GM12878 (cell line): Measurements from ENCODE around the gene RNF220.

Experiments
- ASH2L ChIP-seq: fragments of 300-600, 200-600 bp; sonication (generic); IDR thresholded peaks from 2 replicates; pipeline ENCODE4 v1.6.1; 2017; ENCODE audit warnings: low read depth, mild to moderate bottlenecking, borderline replicate concordance
- BHLHE40 ChIP-seq, 2 experiments: fragments of 450-650 bp in 1 of 2; IDR thresholded peaks; 2 replicates each; pipeline ENCODE4 v1.6.1; 2011 to 2017; ENCODE audit warnings: low read depth in 2 of 2, borderline replicate concordance in 1 of 2, improper control_type of control experiment in 1 of 2, low read length in 1 of 2, mild to moderate bottlenecking in 1 of 2
- ESRRA ChIP-seq: IDR thresholded peaks from 2 replicates; pipeline ENCODE4 v1.6.1; 2012; ENCODE audit warnings: mild to moderate bottlenecking, low read length, improper control_type of control experiment
- EZH2 ChIP-seq: IDR thresholded peaks from 2 replicates; pipeline ENCODE4 v1.6.1; 2012; ENCODE audit warnings: low read depth, mild to moderate bottlenecking, control low read depth, inconsistent platforms, low read length, borderline replicate concordance; ENCODE audit not compliant: control insufficient read depth
- FOS ChIP-seq: IDR thresholded peaks from 3 replicates; pipeline ENCODE4 v1.6.1; 2011; ENCODE audit warnings: borderline replicate concordance; ENCODE audit not compliant: insufficient read length; ENCODE audit errors: extremely low read depth
- NR2C2 ChIP-seq: IDR thresholded peaks from 2 replicates; pipeline ENCODE4 v1.6.1; 2011; ENCODE audit warnings: borderline replicate concordance, low read depth; ENCODE audit not compliant: control insufficient read depth, insufficient read length
- POLR2A ChIP-seq: IDR thresholded peaks from 2 replicates; pipeline ENCODE4 v1.6.1; 2011; ENCODE audit warnings: low read depth, mild to moderate bottlenecking, low read length
- SP1 ChIP-seq: IDR thresholded peaks from one replicate; pipeline ENCODE4 v1.6.1; 2011; ENCODE audit warnings: low read depth, low read length
- SUZ12 ChIP-seq: fragments of 200-600 bp; sonication (generic); IDR thresholded peaks from one replicate; pipeline ENCODE4 v1.6.1; 2018; ENCODE audit warnings: antibody characterized with exemption, mild to moderate bottlenecking; ENCODE audit not compliant: unreplicated experiment
- TCF7 ChIP-seq: IDR thresholded peaks from 2 replicates; pipeline ENCODE4 v1.6.1; 2014; ENCODE audit warnings: antibody characterized with exemption, borderline replicate concordance
- YBX1 ChIP-seq: fragments of 450-650 bp; IDR thresholded peaks from 2 replicates; pipeline ENCODE4 v1.6.1; 2016; ENCODE audit warnings: antibody characterized with exemption
- TF ChIP-seq, protein P1 (sequence below): IDR thresholded peaks from 2 replicates; pipeline ENCODE4 v1.6.1; 2012; ENCODE audit warnings: mild to moderate bottlenecking, low read depth, low read length
- TF ChIP-seq, protein P2 (sequence below), 3 experiments: IDR thresholded peaks in 2 of 3; conservative IDR thresholded peaks in 1 of 3; 2 replicates each; pipeline ENCODE4 v1.5.1; 2011; ENCODE audit warnings: low read depth in 3 of 3, low read length in 3 of 3, mild to moderate bottlenecking in 3 of 3, control low read depth in 2 of 3, moderate library complexity in 2 of 3, inconsistent platforms in 1 of 3, mixed read lengths in 1 of 3; ENCODE audit not compliant: control insufficient read depth in 2 of 3, insufficient read depth in 1 of 3; ENCODE audit errors: extremely low read depth in 1 of 3
- TF ChIP-seq, protein P3 (sequence below): fragments of 450-650 bp; IDR thresholded peaks from 2 replicates; pipeline ENCODE4 v1.6.1; 2014; ENCODE audit warnings: mild to moderate bottlenecking

DNA sequence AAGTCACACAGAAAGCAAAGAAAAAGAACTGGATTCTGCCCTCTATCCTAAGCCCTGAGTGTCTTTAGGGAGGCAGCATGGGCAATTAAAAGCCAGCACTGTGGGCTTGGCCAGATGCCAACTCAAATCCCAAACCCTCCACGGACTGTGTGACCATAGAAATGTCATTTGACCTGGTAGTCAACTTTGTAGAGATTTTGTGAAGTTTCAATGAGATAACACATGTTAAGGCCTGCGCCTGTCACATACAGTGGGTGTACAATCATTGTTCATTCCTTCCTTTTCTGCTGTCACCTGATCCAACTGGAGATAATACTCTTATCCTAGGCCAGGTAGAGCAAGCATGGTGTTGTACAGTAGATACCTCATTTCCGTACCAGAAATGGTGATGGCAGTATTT is 215.0 kb downstream of the RNF220 start:
- TF ChIP-seq NR2C2 (no peak), EZH2 (no peak), ASH2L (no peak), FOS (no peak), SUZ12 (no peak), SP1 (no peak), BHLHE40 (IDR thresholded peaks at IDR 0.05; ENCODE audit: borderline replicate concordance in 1 of 2, low read depth in 2 of 2, low read length in 1 of 2) (no peak), POLR2A (no peak), TCF7 (no peak), YBX1 (no peak), ESRRA (no peak)
- TF ChIP-seq, protein P1, sequence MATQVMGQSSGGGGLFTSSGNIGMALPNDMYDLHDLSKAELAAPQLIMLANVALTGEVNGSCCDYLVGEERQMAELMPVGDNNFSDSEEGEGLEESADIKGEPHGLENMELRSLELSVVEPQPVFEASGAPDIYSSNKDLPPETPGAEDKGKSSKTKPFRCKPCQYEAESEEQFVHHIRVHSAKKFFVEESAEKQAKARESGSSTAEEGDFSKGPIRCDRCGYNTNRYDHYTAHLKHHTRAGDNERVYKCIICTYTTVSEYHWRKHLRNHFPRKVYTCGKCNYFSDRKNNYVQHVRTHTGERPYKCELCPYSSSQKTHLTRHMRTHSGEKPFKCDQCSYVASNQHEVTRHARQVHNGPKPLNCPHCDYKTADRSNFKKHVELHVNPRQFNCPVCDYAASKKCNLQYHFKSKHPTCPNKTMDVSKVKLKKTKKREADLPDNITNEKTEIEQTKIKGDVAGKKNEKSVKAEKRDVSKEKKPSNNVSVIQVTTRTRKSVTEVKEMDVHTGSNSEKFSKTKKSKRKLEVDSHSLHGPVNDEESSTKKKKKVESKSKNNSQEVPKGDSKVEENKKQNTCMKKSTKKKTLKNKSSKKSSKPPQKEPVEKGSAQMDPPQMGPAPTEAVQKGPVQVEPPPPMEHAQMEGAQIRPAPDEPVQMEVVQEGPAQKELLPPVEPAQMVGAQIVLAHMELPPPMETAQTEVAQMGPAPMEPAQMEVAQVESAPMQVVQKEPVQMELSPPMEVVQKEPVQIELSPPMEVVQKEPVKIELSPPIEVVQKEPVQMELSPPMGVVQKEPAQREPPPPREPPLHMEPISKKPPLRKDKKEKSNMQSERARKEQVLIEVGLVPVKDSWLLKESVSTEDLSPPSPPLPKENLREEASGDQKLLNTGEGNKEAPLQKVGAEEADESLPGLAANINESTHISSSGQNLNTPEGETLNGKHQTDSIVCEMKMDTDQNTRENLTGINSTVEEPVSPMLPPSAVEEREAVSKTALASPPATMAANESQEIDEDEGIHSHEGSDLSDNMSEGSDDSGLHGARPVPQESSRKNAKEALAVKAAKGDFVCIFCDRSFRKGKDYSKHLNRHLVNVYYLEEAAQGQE, result no peak
- TF ChIP-seq, protein P2, sequence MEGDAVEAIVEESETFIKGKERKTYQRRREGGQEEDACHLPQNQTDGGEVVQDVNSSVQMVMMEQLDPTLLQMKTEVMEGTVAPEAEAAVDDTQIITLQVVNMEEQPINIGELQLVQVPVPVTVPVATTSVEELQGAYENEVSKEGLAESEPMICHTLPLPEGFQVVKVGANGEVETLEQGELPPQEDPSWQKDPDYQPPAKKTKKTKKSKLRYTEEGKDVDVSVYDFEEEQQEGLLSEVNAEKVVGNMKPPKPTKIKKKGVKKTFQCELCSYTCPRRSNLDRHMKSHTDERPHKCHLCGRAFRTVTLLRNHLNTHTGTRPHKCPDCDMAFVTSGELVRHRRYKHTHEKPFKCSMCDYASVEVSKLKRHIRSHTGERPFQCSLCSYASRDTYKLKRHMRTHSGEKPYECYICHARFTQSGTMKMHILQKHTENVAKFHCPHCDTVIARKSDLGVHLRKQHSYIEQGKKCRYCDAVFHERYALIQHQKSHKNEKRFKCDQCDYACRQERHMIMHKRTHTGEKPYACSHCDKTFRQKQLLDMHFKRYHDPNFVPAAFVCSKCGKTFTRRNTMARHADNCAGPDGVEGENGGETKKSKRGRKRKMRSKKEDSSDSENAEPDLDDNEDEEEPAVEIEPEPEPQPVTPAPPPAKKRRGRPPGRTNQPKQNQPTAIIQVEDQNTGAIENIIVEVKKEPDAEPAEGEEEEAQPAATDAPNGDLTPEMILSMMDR (IDR thresholded peaks at IDR 0.05 in 2 of 3, conservative IDR thresholded peaks at IDR 0.05 in 1 of 3; ENCODE audit: control insufficient read depth in 2 of 3, extremely low read depth in 1 of 3, insufficient read depth in 1 of 3, low read depth in 3 of 3, low read length in 3 of 3), result no peak
- TF ChIP-seq, protein P3, sequence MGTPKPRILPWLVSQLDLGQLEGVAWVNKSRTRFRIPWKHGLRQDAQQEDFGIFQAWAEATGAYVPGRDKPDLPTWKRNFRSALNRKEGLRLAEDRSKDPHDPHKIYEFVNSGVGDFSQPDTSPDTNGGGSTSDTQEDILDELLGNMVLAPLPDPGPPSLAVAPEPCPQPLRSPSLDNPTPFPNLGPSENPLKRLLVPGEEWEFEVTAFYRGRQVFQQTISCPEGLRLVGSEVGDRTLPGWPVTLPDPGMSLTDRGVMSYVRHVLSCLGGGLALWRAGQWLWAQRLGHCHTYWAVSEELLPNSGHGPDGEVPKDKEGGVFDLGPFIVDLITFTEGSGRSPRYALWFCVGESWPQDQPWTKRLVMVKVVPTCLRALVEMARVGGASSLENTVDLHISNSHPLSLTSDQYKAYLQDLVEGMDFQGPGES, result no peak
